HG03378 (cell line): ENCODE data around the gene SLC30A9.

Experiments
- ATAC-seq: cut with Tn5 transposase; IDR thresholded peaks from one replicate; pipeline ENCODE4 v1.9.1; 2021; ENCODE audit warnings: mild to moderate bottlenecking, moderate library complexity; ENCODE audit not compliant: unreplicated experiment

SLC30A9 gene

DNA sequence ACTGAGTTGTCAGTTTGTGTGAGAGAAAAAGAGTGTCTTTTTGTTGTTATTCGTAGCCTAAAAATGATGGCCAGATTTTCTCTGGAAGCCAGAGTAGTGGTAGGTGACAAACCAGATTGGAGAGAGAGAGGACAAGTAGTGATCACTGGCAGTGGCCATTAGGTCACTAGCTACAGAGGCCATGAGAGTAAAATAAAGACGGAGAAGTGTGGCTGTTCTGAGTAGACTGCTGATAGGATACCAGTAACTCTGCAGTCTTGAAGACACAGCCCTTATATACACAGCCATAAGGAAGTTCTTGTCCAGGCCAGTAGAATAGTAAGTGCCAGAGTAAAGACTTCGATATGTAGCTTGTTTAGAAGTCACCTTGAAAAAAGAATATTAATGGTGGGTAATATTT is 7.7 kb downstream of the SLC30A9 start:
- no peak for ATAC-seq

DNA sequence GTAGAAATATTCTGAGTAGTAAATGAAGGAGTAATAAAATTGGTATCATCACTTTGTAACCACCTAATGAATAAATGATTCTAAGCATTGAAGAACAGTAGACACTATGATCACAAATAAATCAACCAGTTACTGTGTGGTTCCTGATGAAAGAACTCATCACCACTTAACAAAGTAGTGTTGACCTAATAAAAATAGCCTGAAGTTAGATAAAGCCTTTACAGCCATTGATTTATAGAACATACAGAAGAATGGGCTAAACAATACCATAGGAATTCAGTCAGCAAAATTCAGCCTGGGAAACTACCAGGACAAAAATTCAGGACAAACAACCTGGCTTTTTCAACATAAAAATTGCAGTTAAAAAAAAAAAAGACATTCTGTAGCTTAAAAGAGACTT is 9.0 kb downstream of the SLC30A9 start:
- no peak for ATAC-seq

DNA sequence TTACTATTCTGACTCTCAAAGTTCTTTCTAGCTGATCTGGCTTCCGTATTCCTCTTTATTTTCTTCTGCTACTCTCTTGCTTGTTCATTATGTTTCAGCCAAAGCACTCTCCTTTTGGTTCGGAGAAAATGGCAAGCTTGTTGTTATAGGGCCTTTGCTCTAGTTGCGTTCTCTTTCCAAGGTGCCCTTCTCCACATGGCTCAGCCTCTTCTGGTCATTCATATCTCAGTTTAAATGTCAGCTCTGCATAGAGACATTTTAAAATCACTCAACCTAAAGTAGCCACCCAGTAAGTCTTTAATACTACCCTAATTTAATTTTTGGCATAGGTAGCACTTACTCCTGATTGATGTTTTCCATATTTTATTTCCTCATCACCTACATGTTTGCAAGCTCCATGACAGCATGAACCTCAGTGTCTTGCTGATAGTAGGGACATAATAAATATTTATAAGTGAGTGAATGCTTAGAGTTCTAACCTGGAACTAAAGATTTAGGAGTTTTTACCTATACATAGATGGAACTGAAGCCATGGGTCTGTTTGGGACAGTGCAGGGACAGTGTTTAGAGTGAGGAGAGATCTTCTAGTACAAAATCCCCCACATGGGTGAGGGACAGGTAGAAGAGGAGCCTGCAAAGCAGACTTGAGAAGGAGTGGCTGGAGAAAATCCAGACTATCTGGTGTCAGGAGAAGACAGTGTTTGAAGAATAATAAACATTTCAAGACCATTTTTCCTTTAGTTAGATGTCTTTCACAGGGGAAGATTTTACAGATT is 17.9 kb downstream of the SLC30A9 start:
- ATAC-seq, result no peak

DNA sequence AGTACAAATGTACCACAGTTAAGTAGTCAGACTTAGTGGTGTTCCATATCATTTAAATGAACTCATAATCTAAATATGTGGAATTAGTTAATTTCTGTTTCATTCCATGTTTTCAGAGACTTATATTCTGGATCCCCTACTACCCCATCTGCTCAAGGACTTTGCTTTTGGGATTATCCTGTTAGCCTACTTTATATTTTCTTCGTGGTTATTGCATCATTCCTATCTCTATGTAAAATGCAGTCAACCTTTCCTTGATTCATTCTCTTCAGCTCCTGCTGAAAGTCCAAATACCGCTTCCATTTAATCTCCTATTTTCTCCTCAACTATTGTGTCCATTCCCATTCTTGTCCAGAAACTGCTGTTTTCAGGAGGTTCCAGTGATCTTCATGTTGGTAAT is 25.1 kb downstream of the SLC30A9 start:
- no peak for ATAC-seq

DNA sequence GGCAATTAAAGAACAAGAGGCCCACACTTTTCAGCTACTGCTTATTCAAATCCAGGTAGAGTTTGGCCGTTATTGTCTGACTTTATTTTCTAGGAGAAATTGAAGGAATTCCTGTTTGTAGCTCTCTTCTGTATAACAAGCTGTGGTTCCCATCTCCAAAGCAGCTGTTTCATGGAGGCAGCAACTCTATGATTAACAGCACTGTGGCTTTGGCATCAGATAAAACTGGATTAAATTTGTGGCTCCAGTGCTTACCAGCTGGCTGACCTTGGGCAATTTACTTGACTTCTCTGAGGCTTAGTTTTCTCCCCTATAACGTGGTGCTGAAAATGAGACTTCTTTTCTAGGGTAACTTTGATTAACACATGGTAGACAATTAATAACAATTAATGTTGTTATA is 28.1 kb downstream of the SLC30A9 start:
- no peak for ATAC-seq

DNA sequence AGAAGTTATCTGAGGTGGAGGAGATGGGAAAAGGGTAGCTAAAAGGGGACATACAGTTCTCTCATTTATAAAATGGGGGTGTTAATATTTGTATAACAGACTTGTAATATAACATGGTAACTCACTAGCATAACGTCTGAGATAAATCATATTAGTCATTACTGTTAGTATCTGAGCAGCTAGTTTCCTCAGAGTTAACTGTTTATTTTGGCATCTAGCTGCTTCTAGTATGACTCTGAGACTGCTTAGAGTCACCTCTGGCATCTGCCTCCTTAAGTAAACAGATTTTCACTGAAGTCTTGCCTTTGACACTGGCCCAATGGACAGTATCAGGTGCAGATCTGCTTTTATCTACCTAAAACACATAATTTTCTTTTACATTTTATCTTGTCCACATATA is 58.1 kb downstream of the SLC30A9 start:
- ATAC-seq, result no peak

DNA sequence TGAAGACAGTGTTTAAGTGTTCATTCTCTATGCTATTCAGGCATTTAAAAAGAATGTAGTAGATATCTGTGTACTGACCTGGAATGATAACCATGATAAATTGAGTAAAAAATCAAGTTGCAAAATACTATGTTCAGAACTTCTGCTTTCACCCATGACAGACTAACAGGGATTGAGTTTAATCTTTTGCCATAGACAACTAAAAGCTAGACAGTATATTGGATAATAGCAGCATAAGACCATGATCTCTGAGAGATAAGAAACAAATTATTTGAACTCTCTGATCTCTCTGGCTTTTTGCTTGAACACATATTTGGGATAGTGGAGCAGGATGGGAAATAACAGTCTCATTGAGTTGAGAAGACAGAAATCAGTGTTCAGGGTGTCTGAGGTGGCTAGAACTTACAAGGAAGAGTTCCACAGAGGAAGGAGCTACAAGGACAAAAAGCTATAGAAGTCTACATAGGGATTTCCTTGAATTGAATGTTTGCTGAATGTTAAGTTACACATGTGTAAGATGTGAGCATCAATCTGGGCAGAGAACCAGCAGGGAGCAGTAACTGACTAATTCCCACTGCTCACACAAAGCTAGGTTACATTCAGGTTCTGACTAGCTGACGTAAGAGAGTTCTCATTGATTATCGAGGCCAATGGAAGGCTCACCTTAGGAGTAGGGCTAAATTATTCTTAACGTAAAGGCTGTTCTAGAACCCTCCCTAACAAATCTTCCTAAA is 60.4 kb downstream of the SLC30A9 start:
- ATAC-seq, result no peak

DNA sequence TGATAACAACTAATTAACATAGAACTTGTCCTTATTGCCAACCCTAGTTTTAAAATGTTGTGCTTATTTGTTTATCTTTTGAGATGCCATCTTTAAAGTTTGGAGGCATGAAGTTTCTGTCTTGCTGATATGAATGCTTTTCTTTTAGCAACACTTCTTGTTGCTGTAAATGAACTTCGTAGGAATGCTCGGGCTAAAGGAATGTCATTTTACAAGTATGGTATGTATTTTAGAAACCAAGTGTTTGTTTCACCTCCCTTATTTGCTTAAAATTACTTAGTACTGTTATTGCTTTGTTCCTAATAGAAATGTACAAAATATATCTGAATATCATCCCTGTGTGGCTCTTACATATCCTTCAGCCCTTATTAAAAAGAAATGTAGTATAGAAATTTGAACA is 76.1 kb downstream of the SLC30A9 start:
- ATAC-seq, result no peak

DNA sequence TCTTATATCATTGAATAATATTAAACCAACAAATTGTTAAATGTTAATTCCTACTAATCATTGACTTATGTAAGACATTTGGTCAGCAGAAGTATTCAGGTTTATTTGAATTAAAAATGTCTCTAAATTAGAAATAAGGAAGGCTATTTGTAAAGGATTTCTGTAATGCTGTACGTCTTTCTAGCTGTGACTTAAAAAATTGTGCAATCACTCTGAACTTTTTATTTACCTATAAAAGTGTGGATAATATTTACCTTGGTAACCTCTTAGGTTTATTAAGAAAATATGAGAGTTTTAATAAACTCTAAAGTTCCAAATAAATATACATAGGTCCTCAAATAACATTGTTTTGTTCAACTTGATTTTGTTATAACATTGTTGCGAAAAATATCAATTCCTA is 76.9 kb downstream of the SLC30A9 start:
- no peak for ATAC-seq

DNA sequence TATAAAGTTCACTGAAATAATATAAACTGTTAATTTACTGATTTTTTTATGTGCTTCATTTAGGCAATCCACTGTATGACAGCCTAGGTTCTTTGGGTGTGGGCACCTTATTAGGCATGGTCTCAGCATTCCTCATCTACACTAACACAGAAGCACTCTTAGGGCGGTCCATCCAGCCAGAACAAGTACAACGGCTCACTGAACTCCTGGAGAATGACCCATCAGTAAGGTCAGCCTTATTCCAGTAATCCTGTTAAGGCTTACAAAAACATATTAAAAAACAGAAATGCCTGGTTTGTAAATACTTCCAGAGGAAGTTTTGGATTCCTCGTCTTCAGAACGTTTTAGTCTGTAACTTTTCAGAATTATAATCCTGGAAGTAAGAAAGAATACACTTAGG is 80.1 kb downstream of the SLC30A9 start:
- no peak for ATAC-seq

DNA sequence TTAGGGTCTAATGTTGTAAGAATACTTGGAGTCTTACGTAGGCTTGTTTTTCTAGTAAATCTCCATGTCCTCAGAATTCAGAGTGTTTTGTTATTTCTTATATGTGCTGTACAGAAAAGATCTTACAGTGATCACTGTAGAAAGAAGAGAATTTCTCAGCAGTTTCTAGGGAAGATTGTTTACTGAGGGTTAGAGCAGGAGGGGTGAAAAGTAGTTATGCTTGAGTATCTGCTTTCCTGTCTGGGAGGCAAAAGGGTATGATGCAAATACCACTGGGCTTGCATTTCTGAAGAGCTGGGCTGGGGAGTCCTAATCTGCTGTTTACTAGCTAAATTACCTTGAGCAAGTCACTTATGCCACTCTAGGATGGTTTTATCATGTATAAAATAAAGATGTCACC is 84.0 kb downstream of the SLC30A9 start:
- no peak for ATAC-seq

DNA sequence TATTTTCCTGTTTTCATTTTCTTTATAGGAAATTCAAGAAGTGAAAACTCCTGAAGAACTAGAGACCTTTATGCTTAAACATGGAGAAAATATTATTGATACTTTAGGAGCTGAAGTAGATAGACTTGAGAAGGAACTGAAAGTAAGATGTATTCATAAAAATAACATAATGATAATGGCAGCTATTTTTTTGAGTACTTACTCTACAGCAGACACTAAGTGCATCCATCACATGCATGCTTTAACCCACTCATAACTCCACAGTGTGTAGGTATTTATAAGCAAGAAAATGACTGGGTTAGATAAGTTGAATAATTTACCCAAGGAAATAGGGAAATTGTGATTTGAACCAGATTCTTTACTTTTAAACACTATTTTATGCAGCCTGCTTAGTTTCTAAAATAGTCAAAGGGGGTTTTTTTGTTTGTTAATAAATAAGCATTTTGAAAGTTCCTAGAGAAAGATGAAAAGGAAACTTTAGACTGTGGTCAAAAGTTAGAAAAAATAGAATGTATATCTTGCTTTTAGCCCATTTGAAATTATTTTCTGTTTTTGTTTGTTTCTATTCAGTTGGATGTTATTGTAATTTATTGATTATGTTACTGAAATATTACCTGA is 88.0 kb downstream of the SLC30A9 start:
- peak; percentile 95 for ATAC-seq

DNA sequence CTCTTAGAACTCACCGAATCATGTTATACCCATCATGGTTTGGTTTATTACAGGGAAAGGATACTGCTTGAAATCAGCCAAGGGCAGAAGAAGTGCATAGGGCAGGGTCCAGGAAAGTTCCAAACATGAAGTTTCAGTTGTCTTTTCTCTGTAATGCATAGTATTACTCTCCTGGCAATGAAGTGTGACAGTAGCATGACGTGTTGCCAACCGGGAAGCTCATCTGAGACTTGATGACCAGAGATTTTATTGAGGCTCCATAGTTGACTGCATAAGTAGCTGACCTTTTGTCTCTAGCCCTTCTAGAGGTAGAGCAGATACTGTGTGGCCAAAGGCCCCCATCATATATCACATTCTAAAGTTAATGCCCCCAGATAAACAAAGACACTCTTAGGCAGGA is 90.0 kb downstream of the SLC30A9 start:
- no peak for ATAC-seq

DNA sequence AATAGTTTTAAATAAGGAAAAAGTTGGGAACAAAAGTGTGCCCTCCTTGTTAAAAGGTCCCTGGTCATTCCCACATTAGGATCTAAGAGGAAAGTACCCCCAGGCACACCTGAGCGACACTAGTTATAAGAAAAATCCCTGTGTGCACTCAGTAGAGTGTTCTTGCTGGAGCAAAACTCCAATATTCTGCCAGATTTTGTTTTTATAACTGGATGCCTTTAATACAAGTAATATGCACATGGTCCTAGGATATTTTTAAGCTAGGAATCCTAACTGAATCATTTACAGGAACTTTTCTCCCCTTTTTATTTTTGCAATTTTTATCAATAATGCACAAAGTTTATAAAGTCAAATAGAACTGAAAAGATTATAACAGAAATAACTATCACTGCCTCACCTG is 93.5 kb downstream of the SLC30A9 start:
- ATAC-seq, result no peak

DNA sequence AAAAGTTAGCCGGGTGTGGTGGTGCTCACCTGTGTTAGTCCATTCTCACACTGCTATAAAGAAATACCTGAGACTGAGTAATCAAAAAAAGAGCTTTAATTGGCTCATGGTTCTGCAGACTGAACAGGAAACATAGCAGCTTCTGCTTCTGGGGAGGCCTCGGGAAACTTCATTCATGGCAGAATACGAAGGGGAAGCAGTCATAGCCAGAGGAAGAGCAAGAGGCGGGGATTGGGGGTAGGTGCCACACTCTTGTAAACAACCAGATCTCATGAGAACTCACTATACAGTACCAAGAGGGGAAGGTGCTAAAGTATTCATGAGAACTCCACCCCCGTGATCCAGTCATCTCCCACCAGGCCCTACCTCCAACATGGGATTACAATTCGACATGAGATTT is 98.1 kb downstream of the SLC30A9 start:
- ATAC-seq, result no peak

DNA sequence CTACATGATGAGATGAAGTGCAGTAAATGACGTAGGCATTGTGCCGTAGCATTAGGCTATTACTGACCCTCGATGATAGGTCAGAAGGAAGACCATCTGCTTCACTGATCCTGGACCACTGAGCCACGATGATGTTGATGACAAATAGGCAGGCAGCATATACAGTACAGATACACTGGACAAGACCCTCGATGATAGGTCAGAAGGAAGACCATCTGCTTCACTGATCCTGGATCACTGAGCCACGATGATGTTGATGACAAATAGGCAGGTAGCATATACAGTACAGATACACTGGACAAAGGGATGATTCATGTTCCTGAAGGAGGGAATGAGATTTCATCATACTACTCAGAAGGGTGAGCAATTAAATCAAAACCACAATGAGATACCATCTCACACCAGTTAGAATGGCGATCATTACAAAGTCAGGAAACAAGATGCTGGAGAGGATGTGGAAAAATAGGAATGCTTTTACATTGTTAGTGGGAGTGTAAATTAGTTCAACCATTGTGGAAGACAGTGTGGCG is 111.2 kb downstream of the SLC30A9 start:
- no peak for ATAC-seq

DNA sequence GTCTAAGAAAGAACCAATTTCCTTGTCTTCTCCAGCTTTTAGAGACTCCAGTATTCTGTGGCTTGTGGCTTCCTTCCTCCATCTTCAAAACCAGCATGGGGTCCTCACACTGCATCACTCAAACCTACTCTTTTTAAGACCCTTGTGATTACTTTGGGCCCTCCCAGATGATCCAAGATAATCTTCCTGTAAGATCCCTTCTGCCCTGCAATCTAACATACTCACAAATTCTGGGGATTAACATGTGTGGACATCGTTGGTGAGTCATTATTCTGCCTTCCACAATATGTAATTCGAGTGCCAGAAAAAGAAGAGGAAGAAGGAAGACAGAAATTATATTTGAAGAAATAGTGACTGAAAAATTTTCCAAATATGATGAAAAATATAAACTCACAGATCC is 114.2 kb downstream of the SLC30A9 start:
- ATAC-seq, result no peak

DNA sequence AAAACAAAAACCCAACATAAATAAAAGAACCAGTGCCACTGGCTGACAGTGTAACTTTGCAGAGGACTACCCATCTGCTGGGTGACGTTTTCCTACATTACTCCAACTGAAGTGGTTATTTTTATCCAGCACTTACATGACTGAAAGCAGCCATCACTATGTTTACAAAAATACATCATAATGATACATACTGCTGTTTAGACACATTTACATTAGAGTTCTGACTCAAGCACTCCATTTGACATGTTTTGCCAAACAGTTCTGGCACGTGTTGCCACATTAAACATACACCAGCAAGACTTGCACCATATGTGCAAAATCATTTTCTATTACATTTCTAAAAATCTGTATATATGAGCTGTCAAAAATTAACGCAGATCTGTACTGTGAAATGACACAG is 122.5 kb downstream of the SLC30A9 start:
- ATAC-seq, result no peak

DNA sequence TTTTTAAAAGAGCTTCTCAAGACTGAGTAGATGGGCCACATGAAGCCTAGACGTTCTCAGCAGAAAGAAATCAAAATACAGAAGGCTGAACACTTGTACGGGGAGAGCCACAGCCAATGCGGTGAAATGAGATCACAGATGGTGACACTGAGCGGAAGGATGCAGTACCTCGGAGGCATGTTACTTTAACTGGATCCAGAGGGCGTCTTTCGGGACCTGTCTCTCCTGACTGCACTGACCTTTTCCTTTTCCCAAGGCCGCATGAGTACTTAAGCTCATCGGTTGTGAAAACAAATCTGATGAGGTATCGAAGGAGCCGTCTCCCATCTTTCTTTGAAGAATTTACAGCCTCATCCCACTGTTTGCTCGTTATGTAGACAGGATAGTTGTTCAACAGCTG is 129.6 kb downstream of the SLC30A9 start:
- ATAC-seq, result no peak

DNA sequence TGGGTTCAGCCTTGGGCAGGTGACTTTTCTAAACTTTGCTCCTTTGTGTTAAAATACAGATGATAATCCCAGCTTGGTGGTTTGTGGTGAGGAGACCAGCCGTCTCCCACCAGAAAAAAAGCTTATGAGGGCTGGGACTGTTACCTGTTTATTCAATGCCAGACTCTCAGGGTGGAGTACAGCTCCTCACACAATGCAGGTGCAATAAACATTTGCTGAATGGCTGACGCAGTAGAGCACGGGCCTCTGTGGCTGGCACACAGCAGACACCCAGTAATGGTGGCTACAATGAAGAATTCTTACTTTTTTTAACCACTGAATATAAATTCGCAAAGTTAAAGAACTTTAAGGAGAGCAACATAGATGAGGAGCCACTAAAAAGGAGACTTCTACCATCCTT is 131.9 kb downstream of the SLC30A9 start:
- no peak for ATAC-seq

DNA sequence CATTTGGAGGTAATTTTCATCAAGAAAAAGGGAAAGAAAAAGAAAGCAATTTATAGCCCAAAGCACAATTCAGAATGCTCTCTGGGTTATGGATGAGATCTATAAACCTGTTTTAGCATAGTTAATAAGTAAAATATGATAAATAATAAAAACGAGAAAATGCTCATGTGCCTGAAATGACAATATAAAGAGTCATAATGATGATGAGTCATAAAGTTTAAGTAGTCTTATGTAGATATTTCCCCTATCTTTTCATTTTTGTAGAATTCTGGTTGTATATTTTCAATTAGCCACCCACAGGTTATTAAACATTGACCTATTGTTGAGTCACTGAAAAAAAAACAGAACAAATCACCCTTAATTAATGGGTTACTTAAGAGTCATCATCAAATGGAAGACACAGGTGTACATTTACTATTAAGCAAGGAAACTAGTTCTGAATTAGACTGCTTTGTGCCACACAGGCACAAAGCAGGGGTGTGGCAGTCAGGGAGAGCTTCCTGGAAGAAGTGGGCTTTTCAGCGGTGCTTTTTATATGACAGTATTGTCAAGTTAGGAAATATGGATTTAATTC is 132.8 kb downstream of the SLC30A9 start:
- no peak for ATAC-seq

DNA sequence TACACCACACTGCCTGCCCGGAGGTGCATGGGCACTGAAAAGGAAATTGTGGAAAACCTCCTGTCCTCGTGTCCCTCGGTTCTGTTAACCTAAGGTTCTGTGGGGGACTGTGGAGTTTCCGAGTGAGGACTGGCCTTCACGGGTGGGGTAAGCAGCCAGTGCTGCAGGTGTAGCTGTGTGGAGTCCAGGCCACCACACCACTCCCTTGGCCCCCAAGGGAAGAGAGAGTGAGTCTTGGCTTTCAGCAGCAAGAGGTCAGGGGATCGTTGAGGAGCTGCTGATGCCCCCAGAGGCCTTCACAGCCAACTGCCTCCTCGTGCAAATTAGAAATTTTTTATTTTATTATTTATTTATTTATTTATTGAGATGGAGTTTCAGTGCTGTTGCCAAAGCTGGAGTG is 141.8 kb downstream of the SLC30A9 start:
- no peak for ATAC-seq
